Measurements from ENCODE around the gene CHN1.

Gene CHN1, protein sequence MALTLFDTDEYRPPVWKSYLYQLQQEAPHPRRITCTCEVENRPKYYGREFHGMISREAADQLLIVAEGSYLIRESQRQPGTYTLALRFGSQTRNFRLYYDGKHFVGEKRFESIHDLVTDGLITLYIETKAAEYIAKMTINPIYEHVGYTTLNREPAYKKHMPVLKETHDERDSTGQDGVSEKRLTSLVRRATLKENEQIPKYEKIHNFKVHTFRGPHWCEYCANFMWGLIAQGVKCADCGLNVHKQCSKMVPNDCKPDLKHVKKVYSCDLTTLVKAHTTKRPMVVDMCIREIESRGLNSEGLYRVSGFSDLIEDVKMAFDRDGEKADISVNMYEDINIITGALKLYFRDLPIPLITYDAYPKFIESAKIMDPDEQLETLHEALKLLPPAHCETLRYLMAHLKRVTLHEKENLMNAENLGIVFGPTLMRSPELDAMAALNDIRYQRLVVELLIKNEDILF

DNA sequence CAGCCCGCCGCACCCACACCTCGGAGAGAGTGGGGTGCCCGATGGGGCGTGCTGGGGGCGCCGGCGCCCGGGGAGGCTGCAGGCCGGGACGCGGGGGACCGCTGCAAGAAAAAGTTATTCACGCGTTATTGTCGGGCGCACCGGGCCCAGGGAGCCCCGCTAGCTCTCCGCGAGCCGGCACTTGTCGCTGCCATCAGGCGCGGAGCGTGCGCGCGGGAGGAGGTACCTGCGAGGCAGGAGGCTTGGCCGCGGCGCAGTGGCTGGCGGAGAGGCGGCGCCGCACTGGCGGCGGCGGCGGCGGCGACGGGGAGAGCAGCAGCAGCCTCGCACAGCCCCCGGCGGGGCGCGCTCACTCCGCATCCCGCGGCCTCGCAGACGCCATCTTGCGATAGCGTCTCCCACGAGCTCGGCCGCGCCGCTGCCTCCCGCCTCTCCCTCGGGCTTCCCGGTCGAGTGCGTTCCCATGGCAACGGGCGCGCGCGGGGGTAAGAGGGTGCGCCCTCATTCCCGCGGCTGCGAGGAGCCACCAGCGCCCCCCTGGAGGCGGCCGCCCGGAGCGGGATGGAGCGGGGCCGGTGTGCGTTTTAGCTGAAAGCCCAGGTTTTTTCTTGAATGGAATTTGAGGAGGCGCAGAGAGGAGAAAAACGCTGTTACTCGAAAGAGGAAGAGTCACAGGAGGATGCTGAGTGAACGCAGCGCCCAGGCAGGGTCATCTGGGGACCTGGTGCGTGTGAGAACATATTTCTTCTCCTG, at the start of gene CHN1:
TSS of gene CHN1 (minus strand) at position 402 of the 753 bp plus-strand sequence. CDS start 469 bp downstream, outside the sequence.
- peak; percentile 79 for DNase-seq

DNA sequence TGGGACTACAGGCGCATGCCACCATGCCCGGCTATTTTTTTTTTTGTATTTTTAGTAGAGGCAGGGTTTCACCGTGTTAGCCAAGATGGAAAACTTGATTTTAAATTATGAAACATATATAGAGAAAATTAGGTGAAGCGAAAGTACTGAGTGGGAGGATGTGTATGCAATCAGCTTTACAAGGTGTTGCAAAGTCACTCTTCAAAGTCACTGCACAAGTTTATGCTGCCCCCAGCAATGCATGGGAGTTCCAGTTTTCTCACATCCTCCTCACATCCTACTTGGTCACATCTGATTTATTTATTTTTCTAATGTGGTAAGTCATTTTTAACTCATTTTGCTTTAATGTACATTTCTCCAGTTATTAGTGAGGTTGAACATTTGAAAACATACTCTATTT, 49.2 kb upstream of the CHN1 start:
- no peak for DNase-seq

DNA sequence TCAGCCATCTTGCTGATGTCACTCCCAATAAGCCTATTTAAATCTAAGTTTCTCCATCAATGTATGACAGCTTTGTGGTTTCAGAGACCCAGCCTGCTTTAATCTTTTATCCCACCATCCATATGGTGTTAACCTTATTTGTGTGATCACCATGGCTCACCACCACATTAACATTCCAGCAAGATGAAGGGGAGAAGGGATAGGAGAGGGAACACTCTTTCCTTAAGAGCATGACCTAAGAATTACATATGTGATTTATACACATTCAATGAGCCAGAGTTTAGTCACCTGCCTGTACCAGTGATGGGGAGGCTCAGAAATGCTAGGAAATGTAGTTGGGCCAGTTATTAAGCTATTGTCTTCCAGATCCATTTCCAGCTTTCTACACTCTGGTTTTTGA, 44.5 kb upstream of the CHN1 start:
- no peak for DNase-seq

DNA sequence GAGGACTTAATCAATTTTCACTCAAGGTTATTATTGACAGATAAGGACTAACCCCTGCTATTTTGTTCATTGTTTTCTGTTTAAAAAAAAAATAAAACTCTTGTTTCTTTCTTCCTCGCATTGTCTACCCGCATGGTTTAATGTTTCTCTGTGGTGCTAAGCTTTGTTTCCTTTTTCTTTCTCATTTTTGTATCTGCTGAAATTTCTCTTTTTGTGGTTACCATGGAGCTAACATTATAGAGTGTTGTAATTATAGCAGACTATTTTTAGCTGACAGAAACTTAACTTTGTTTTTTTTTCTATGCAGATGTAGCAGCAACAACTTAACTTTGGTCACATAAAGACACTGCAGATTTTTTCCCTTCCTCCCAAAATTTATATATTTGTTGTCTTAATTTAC, 43.1 kb upstream of the CHN1 start:
- DNase-seq = no peak

DNA sequence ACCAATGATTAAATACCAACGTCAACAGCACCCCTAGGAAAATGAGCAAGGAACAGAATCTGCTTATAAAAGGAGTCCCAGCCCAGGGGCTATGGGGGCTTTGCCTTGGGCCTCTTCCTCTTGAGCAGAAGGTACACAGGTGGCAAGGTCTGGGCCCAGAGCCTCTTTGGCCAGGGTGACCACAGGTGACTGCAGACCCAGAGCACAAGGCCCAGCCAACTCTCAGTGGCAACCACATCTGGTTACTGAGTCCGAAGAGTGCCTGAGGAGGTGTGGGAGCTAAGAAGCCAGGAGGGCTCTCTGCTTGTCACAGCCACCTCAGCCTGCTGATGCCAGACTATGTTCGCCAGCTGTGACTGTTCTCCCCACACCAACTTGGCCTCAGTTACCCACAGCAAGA, 34.3 kb upstream of the CHN1 start:
- no peak for DNase-seq

DNA sequence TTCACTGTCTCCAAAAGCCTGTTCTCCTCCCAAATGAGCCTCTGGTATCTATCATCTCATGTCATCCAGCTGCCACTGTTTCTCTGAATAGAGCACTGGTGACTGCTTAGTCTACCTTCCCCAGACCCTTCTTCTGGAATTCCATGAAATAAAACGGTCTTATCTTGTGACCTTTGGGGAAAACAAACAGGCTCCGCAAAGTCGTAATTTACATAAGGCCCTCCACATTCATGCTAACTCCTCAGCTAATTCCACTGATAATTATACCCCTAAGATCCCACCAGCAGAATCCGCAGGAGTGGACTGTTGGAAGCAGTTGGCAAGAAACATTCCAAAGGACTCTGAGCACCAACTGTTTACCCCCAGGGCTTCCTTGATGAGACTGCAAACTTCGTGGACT, 33.9 kb upstream of the CHN1 start:
- DNase-seq = no peak

DNA sequence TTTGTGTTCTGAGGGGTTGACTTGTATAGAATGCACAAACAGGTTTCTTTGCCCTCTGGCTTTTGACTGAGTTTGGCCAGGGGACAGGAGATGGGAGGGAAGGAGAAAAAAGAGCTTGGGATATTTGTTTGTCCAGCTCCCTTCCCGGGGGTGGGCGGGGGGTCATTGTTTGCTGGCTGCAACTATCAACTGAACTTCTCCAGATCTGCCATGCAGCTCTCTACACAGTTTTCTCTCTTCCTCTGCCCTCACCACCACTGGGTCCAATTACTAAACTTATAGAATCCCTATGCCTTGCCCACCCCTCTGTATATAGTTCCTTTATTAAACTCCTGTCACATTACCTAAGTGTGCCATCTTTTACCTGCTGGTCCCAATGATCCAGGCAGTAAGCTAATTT, 32.8 kb upstream of the CHN1 start:
- DNase-seq = no peak

DNA sequence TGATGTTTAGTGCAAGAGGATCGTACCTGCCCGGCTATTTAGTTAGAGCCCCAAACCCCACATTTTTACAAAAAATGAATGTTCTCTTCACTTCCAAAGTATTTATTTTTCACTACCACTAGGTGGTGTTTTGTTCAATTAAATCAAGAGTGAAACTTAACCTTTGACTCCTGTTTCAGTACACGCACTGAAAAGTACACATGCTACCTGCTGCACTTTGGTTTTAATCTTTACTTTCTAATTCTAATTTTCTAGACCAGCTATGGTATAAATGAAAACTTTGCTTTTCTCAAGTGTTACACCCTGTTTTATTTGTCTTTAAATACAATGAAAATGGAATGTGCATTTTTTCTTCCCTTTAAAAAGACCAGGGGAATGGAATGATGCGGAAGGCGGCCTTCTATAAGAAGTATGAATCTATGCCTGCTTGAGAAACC, 31.4 kb upstream of the CHN1 start:
- no peak for DNase-seq

DNA sequence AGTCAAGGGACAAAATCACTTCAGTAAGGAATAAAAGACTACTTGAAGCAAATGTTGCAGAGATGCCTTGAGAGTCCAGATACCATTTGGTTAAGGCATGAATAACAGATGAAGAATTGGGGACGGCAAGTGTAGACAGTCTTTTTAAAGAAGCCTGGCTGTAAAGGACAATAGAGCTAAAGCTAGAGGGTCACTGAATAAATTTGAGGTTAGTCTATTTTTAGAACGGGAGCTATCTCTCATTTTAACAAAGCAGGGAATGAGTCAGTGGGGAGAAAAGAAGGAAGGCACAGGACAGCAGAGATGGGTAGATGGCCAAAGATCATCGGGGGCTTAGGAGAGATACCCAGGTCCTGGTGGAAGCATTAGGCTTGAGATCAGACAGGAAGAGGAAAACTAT, 30.6 kb upstream of the CHN1 start:
- DNase-seq = no peak

DNA sequence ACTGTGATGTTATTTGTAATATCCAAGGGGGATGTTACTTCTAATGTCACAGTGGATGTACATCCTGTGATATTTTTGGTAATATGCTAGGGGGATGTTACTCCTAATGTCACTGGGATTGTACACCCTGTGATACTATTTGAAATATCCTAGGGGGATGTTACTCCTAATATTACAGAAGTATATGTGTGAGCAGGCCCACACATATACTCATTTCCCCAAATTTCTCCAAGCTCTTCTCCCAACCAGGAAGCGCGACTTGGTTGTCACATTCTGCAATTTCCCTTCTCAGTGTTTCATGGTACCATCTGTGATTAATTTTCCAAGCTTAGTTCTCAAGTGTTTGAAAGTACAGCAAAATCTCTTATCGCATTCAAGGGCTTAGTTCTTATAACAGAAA, 29.5 kb upstream of the CHN1 start:
- no peak for DNase-seq

DNA sequence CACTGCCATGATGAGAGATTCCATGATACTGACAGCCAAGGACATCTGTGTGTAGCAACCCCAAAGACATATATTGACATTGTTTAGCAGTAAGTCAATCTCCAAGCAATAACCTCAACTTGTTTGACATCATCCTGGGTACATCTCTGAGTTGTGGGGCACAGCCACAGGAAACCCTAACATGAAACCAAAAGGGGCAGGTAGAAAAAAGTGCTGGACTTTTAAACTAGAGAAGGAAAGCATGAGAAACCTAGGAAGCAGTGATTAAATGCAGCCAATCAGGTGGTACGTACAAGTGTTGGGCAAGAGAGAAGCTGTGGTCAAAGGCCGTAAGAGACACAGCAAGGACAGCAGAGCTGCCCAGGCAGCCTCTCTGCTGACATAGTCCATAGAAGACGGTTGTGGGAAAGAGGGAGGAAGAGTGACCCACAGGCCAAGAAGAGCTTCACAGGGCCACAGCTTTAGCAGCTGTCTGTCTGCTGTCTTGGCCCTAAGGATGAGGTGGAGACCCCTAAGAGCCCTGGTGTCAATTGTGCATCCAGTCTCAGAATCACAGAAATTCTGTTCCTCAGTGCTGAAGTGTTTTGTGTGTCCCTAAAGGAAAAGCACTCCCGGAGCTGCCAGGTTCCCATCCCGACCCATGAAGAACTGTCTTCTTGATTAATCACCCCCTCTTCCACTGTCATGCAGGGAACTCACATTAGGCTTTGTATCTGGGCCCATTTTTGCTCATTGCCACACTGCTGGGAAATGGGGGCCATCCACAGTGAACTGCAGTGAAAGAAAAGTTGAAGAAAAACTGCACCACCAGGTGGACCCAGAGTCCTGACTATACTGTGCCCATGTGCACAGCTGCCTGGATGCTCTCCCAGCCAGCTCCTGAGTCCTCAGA, 25.4 kb upstream of the CHN1 start:
- no peak for DNase-seq

DNA sequence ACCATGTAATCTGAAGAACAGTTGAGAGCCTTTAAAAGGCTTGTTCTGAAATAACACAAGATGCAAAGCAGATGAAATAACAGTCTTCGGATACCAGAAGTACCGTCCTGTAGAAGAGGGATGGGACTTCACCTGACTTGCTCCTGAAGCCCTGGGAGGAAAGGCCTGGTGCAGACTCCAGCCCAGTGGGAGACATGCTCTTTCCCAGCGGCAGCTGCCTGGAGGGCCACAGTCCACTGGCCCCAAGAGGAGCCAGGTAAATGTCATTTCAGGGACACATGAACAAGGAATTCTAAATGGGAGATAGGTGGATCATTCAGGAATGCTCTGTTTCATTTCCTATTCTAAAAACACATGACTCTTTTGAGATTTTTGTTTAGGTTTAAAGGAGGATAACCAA, 22.6 kb upstream of the CHN1 start:
- no peak for DNase-seq

DNA sequence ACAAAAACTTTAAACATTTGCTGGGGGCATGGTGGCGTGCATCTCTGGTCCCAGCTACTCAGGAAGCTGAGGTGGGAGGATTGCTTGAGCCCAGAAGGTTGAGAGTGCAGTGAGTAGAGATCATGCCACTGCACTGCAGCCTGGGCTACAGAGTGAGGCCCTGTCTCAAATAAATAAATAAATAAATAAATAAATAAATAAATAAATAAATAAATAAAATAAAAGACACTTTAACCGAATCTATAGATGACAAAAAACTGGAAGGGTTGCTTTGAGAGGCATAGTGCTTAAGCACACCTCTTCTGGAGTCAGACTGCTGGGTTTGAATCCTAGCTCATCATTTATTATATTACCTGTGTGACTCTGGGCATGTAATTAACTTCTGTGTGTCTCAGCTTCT, 21.2 kb upstream of the CHN1 start:
- DNase-seq = no peak

DNA sequence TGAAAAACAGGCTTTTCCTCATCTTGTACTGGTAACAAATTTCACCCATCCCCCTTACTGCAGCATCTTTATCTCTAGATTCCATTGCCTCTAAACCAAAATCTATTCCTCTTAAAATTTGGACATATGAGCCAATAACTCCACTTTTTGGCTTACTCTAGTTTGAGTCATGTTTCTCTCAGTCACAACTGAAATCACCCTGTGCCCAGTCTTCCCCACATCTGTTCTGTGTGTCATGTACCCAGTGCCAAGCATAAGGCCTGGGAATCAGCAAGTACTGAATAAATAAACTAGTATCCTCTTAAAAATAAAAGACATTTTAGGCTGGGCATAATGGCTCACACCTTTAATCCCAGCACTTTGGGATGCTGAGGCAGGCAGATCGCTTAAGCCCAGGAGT, 20.8 kb upstream of the CHN1 start:
- DNase-seq = no peak

DNA sequence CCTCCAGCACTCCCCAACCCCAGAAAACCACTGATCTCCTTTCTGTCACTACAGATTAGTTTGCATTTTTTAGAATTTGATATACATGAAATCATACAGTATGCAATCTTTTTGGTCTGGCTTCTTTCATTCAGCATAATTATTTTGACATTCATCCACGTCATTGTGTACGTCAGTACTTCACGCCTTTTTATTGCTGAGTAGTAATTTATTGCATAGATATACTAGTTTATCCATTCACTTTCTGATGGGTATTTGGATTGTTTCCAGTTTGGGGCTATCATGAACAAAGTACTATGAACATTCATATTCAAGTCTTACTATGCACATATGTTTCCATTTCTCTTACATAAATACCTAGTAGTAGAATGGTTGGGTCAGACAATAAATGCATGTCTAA, 20.1 kb upstream of the CHN1 start:
- DNase-seq = no peak

DNA sequence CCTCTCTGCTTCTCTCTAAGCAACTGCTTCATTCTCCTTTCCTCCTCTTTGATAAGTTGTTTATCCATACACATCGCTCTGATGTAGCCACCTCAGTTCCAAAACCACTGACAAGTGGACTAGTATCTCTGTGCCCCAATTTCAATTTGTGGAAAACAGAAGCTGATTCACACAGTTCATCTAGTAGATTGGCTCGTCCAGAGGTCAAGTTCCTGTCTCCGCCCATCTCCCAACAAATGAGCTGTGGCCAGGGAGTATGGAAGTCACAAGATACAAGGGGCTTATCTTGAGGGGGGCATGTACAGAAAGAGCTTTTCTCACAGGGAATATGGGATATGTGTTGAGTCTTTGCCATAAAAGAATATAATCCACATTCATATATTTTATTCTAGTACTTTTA, 17.7 kb upstream of the CHN1 start:
- DNase-seq = no peak

DNA sequence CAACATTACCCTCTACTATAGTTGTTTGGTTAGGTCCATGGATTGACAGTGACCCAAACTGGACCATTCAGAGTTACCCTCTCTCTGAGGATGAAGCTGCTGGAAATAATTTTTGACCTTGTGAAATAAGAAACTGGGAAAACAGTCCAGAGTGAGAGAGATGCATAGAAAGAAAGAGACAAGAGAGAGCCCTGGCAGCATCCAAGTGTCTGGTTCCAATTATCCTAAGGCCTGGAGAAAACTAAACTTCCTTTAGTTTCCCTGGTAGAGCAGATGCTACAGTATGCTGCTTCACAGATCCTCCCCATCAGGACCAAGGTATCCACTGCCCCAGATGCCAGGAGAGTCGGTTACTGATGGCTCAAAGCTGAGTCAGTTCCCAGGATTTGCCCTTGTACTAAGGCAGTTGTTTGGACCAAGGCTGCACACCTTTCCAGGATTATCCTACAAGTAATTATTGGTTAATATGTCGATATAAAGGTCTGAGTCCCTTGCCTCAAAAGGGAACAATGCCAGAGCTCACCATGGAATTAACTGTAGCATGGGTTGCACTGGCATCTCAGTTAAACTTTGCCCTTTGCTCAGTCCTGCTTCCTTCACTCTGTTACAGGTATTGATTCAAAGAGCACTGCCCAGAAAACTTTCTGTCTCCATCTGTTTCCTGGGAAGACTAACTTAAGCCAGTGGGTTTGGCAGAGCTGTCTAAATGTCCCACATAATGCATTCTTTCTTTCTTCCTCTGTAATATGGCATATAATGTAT, 14.6 kb upstream of the CHN1 start:
- DNase-seq = no peak

DNA sequence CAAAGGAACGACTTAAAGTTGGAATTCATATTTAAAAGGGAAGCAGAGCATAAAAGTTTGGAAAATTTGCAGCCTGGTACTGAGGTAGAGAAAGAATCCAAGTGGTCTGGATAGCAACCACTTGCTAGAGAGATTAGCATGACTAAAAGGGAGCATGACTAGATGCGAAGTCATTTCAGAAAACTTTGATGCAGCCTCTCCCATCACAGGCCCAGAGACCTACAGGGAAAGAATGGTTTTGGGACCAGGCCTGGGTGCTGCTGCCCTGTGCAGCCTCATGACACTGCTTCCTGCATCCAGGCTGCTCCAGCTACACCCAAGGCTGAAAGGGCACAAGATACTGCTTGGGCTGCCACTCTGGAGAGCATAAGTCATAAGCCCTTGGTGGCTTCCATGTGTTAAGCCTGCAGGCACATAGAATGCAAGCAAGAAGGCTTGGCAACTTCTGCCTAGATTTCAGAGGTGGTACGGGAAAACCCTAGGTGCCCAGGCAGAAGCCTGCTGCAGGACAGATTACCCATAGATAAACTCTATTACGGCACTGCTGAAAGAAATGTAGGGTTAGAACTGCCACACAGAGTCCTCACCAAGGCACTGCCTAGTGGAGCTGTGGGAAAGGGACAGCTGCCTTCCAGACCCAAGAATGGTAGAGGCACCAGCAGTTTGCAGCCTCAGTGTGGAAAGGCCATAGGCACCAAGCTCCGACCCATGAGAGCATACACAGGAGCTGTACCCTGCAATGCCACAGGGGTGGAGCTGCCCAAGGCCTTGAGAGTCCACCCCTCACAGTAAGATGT, 12.6 kb upstream of the CHN1 start:
- no peak for DNase-seq

DNA sequence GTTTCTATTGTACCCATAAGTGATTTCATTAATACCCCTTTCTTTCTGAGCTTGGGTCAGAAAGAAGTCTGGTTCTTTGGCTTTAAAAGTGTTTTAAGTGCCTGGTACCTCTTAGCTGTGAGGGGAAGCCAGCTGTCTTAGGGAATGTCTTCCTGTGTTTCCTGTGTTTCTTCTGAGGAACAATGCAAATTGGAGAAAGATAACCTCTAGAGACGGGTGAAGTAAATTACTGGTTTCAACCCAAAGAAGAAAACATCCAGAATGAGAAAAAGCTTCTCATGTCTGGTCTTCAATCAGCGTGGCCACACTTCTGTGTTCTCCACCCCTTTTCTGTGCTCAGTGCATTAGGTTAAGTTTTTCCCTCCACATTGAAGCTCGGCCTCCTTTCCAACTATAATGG, 10.2 kb upstream of the CHN1 start:
- DNase-seq = no peak

DNA sequence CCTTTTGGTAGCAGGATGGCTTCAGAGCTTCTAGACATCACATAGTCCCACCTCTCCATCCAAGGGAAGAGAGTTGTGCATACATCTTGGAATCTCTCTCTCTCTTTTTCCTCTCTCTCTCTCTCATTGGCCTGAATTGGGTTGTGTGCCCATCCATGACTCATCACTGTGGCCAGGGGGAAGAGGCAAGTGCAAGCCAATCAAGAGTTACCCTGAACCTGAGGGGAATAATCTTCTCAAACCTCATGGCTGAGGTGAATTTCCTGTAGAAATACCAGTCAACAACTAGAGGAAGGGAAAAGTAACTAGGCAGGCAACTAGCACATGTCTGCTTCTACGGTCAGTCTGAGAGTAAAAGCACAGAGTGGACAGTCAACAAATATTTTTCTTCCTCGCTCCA, 7.3 kb upstream of the CHN1 start:
- no peak for DNase-seq

DNA sequence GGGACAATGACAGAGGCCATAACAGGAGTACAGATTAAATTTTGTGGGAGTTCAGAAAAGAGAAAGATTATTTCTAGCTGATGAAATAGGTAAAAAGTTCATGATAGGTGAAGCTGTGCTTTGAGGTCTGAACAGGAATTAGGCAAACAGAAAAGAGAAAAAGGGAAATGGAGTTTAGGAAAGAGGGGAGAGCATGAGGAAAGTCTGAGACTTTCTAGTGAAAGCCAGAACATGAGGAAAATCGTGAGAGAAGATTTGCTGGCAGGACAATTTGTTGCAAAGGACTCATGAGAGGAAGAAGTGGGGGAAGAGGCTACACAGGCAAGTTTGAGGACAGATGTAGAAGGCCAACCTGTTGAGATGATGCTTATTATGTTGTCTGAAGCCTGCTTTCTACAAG, 6.3 kb upstream of the CHN1 start:
- DNase-seq = no peak

DNA sequence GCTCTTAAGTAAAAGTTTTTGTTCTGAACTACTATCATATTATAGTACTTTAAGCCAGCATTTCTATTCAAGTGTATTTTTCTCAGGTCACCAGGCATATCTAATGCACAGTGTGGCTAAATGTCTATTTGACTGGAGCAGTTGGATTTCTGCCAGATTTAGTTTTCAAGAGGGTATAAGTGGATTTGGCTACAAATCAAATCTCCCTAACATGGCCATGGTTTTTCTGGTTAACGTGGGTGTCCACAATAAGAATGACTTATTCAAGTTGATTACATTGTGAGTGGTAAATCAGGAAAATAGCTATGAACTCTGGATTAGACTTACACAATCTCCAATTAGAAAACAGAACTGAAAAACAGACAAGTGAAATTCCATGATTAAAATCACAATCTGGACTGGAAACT, 5.7 kb upstream of the CHN1 start:
- no peak for DNase-seq

All from activated T-cell treated with anti-CD3 and anti-CD28 coated beads, Interleukin-2, amount 50 U/mL, for 1 hour (primary cell).